HG02763 (cell line): ENCODE measurements around the gene RNASE8.
A peak's percentile ranks its signal among the peaks of the same experiment; 100 is the strongest.
"Not testable (repeated sequence)": the region's sequence is repeated elsewhere in the genome, so short reads cannot be mapped to it uniquely, and the experiment has no call there.

Experiments
- ATAC-seq: cut with Tn5 transposase; IDR thresholded peaks from one replicate; pipeline ENCODE4 v1.9.1; 2021; ENCODE audit warnings: mild to moderate bottlenecking, moderate library complexity; ENCODE audit not compliant: unreplicated experiment

RNASE8 gene, protein sequence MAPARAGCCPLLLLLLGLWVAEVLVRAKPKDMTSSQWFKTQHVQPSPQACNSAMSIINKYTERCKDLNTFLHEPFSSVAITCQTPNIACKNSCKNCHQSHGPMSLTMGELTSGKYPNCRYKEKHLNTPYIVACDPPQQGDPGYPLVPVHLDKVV

GRCh38 chr14:21057803-21058675 lies at the start of gene RNASE8:
TSS of gene RNASE8 (plus strand) at chr14:21057822. CDS start at chr14:21057893, 71 bp downstream.
- no peak for ATAC-seq

DNA sequence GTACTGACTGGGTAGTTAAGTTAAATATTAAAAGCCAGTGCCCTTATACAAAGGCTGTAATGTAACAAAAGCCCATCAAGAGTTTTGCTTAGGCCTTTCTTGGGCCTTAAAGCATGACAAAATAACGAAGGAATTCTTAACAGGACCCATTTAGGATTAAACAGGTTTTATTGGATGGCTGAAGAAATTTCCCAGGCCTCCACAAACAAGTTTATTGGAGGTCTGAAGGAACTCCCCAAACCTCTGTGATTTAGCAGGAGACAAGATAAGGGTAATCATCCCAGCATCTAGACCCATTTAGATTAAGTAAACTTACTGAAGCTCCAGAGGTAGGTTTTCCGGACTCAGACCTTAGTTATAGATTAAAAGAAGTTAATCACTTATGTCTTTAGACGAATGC lies 47.9 kb upstream of the RNASE8 start:
- not testable (repeated sequence) for ATAC-seq

DNA sequence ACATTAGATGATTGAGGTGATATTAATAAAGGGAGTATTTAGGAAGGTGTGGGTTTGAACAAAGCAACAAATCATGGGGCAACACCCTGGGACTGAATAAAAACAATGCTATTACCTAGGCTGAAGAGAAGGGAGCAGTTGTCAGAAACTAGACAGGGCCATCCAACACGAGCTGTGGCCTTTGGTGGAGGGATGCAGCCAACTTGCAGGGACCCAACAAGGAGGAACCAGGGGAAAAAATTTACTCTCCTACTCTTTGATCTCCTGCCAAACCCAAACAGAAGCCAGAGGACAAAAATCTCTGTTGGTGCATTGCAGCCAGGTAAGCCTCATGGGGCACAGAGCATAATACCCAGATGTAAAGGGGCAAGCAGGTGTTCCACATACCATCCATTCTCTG lies 46.5 kb upstream of the RNASE8 start:
- no peak for ATAC-seq

DNA sequence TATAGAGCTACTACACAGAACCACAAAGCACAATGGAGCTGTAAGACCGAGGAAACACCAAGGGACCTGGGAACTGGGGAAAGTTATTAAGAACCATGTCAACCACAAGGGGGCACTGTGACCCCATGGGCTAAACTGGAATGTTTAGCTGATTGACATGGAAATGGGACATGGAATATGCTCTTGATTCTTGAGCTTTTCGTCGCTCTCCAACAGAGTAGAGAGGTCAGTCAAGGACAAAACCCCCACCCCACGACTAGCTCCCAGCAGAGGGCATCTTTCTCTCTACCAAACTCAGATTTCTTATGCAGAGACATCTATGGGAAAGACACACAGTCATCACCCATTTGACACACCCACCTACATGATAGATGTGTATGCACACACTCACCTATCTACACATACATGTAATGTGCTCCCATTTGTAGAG lies 42.8 kb upstream of the RNASE8 start:
- ATAC-seq: peak; percentile 60

- ATAC-seq: no peak
Observed at GRCh38 chr14:21015312-21015711, 42.3 kb upstream of the RNASE8 start.

GRCh38 chr14:21016413-21017190 lies 41.0 kb upstream of the RNASE8 start:
- ATAC-seq: no peak

GRCh38 chr14:21017528-21018245 lies 39.9 kb upstream of the RNASE8 start:
- ATAC-seq: no peak

- no peak for ATAC-seq
Observed at GRCh38 chr14:21018286-21018685, 39.3 kb upstream of the RNASE8 start.

DNA sequence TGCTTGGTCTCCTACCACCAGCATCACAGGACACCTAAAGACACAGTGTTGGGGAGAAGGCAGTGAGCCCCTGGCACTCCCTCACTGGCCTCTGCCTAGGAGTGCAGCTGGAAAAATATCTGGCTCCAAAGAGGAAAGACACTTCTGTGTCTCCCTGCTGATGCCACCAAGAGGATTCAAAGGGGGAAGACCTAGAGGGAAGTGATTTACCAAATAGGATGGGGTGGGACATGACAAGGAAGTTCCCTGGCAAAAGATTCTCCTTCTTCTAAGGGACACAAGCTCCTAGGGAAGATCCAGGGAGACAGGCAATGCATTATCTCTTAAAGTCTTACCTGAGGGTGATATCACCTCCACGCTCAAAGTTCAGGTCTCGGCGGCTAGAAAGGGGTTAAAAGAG lies 38.8 kb upstream of the RNASE8 start:
- ATAC-seq: no peak

GRCh38 chr14:21019366-21019765 lies 38.3 kb upstream of the RNASE8 start:
- no peak for ATAC-seq

- no peak for ATAC-seq
Observed at GRCh38 chr14:21020977-21021545, 36.6 kb upstream of the RNASE8 start.

DNA sequence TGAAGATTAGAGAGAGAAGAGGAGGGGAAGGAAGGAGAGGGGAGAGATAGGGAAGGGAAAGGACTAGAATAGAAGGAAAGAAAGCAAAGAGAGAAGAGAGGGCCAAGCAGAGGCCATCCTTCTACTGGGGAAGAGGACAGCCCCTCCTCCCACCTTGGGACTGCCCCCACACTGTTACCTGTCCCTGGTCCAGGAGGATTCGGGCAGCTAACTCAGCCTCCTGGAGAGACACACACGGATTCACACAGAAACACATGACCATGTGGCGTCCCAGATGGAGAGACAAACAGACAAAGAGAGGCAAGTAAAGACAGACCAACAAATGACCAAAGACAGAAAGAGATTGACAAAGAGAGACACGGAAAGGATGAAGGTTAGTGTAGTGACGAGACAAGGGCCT lies 34.9 kb upstream of the RNASE8 start:
- no peak for ATAC-seq

- ATAC-seq: no peak
Observed at GRCh38 chr14:21023174-21023573, 34.4 kb upstream of the RNASE8 start.

DNA sequence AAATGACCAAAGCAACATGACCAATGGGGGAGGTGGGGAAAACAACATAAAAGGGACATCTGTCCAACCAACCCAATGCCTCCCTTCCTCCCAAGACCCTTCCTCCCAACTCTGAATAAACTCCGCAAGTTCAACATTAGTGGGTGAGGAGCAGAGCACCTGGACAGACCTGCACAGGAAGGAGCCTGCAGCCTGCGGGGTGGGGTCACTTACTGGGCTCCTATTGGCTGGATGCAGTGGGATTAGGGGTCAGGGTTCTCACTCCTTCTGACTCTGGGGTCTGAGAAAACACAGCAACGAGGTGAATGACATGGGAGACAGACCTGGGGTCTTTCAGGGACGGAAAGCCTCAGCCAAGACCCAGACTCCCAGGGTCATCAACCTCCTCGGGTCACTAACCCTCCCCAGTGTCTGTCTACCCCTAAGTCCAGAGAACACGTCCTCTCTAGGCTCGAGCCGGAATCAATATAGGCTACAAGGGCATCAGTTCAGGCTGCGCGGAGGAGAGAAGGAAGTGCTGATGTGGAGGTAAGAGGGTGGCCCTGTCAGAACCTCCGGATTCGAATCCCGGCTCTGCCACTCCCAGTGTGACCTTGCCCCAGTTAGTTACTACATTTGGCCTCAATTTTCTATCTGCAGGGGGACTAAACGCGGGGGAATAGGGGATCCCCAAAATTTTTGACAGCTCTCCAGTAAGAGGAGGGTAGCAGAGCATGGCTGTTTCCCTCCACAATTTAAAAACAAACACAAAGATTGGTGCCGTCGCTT lies 33.6 kb upstream of the RNASE8 start:
- ATAC-seq: no peak

GRCh38 chr14:21024585-21025370 lies 32.8 kb upstream of the RNASE8 start, which contains the start of gene NDRG2:
TSS of gene NDRG2 (minus strand) at chr14:21025061. CDS start at chr14:21023315, 1,746 bp downstream.
- ATAC-seq: no peak

DNA sequence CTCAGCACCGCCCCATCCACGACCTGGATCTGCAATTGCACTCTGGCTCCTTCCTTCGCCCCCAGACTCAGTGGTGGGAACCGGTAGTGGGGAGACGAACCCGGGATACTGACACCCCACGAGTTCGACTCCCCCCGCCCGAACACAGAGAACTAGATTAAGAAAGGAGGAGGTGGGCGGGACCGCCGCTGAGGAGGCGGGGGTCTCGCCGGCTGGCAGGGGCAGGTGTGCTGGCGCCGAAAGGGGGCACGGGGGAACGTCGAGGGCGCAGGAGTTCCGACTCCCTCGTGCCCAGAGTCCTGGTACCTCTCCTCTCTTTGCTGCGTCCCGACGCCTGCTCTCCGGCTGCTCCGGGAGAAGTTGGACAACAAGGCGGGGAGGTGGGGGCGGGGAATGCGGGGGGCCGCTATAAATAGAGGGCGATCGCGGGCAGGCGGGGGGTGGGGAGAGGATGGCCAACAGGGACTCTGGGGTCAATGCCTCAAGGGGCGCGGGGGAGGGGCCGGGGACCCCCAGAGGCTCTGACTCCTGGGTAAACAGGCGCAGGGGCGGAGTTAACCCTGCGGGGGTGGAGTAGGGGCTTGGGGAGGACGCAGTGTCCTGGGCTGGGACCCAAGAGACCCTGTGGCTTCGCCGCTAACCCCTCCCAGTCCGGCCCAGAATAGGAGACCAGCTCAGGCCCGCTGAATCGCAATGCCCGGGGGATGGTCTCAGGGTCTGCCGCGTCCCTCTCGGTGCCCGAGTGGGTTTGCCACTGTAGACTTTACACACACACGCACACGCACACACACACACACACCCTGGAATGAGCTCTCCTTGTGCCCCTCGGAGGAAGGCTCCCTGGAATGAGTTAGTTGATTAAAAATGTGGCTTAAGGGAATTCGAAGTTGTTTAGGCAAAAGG lies 32.0 kb upstream of the RNASE8 start:
- ATAC-seq: no peak

DNA sequence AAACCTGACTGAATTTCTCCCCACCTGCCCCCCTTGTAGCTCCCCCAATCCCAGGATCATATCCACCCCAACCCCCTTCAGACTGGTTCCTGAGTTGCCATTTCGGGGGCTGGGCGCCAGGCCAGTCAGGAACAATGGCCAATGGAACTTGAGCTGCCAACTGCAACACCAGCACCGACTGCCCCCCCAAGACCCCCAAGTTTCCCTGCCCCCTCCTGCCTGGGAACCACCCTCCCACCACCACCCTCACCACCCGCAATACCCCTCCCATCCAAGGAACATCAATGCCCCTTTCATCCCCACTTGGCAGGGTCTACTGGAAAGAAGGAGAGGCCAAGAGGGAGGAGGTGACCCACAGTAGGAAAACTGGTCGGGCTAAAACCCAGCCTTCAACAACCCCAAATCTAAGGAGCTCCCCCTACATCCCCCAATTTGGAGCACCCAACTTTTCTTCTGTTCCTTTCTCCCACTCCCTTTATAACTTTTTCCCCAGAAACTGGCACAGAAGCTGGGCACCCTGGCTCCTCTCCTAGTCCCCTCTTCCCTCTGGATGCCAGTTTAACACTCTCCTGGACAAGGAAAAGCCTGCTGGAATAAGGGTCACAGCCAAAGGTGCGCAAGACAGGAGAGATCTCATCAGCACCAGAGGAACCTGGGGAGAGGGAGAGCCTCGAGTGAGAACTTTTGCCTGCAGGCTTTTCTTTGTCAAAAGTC lies 31.2 kb upstream of the RNASE8 start:
- no peak for ATAC-seq

DNA sequence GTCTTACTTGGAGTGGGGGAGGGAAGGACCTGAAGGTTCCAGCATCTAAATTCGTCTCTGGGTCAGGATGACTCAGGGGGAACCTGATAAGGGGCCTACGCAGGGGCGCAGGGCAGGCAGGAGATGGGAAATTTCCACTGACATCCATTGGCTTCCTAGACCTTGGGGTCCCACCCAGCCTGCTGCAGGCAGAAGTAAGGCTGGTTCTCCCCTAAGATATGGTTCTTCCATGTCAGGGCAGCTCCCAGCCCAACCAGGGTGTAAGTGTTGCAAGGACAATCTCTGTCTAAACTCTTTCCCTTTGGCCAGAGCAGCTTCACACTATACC lies 30.7 kb upstream of the RNASE8 start:
- ATAC-seq: no peak
